HepG2 (cell line): Measurements from ENCODE around the gene SPACA1. TPM values are rescaled to one million over a fixed set of nuclear protein-coding genes. Genes with fewer than 3 reads are reported as not detected.
A peak's percentile ranks its signal among the peaks of the same experiment; 100 is the strongest.

Experiments used
- ATAC-seq: fragments of 200-7000 bp; cut with Tn5 transposase; 3 replicates; pipeline ENCODE4 v1.9.1; 2020; ENCODE audit warnings: mild to moderate bottlenecking, moderate library complexity
- BruUV-seq: library from RNA; stranded (reverse); fragments of 400-500 nt; replicated peaks from 2 replicates; lab custom pipeline; 2021; lab: Mats Ljungman, UMichigan
- CTCF ChIA-PET: fragments of 300-600 bp; formaldehyde crosslinking; extraction: SDS; loops from one replicate; lab custom pipeline; 2021; ENCODE audit warnings: low total read pairs, inconsistent platforms, low intra/inter-chr PET ratio; lab: Yijun Ruan, JAX
- POLR2A ChIA-PET: fragments of 350-600 bp; sonication (Branson Sonifier 250); formaldehyde crosslinking; loops from one replicate; lab custom pipeline; 2020; ENCODE audit warnings: antibody characterized with exemption, inconsistent platforms; lab: Yijun Ruan, JAX
- DNase-seq: peaks from one replicate; pipeline ENCODE4 v3.0.0-alpha.2; 2015; ENCODE audit warnings: low spot score
- FAIRE-seq: peaks from 3 replicates; lab custom pipeline; 2011; peaks lifted over from hg19 to GRCh38; lab: Jason Lieb, UNC
- H2AFZ ChIP-seq: one replicate; pipeline ENCODE4 v1.6.1; 2011; ENCODE audit warnings: low read length, inconsistent platforms
- H3K27ac ChIP-seq: fragments of 300-600 bp; 3 replicates; pipeline ENCODE4 v1.8.0; 2011; ENCODE audit warnings: mixed run types, mild to moderate bottlenecking, mixed read lengths, low read length, inconsistent platforms; ENCODE audit not compliant: insufficient read depth; ENCODE audit errors: extremely low read length
- H3K27me3 ChIP-seq, 2 experiments: fragments of 200-600 bp in 1 of 2; 2 replicates in 1 of 2; 3 replicates in 1 of 2; pipeline versions ENCODE4 v1.6.0 to v1.8.0; 2011; ENCODE audit warnings: low read length in 2 of 2, mild to moderate bottlenecking in 2 of 2, moderate library complexity in 2 of 2, inconsistent platforms in 1 of 2; ENCODE audit not compliant: insufficient read depth in 2 of 2, control insufficient read depth in 1 of 2
- H3K36me3 ChIP-seq, 2 experiments: fragments of 200-600 bp in 1 of 2; replicated peaks in 1 of 2; 2 replicates in 1 of 2; 3 replicates in 1 of 2; pipeline versions ENCODE4 v1.5.1 to v1.8.0; 2011; ENCODE audit warnings: low read length in 2 of 2, inconsistent platforms in 1 of 2; ENCODE audit not compliant: insufficient read depth in 2 of 2, control insufficient read depth in 1 of 2
- H3K4me1 ChIP-seq: 2 replicates; pipeline ENCODE4 v1.5.1; 2012; ENCODE audit warnings: low read length, inconsistent platforms; ENCODE audit not compliant: insufficient read depth
- H3K4me2 ChIP-seq: 2 replicates; pipeline ENCODE4 v1.6.0; 2011; ENCODE audit warnings: low read depth, low read length, inconsistent platforms
- H3K4me3 ChIP-seq, 3 experiments: fragments of 200-600 bp in 1 of 3; sonication (generic), shearing (Covaris generic) in 1 of 3; replicated peaks in 1 of 3; 2 replicates each; pipeline ENCODE4 v1.5.1; 2011 to 2016; ENCODE audit warnings: low read length in 3 of 3, inconsistent platforms in 2 of 3, low read depth in 2 of 3, mild to moderate bottlenecking in 2 of 3, control low read depth in 1 of 3, mixed read lengths in 1 of 3; ENCODE audit not compliant: insufficient read depth in 1 of 3
- H3K79me2 ChIP-seq: one replicate; pipeline ENCODE4 v1.6.1; 2011; ENCODE audit warnings: low read length, inconsistent platforms; ENCODE audit not compliant: insufficient read depth
- H3K9ac ChIP-seq: 2 replicates; pipeline ENCODE4 v1.6.0; 2011; ENCODE audit warnings: mild to moderate bottlenecking, low read depth, low read length, inconsistent platforms; ENCODE audit not compliant: insufficient read depth
- H3K9me3 ChIP-seq: 2 replicates; pipeline ENCODE4 v1.5.1; 2012; ENCODE audit warnings: mild to moderate bottlenecking, low read length
- H4K20me1 ChIP-seq: 2 replicates; pipeline ENCODE4 v1.6.0; 2011; ENCODE audit warnings: inconsistent platforms, mild to moderate bottlenecking, low read length, moderate library complexity; ENCODE audit not compliant: insufficient read depth
- FOSL2 ChIP-seq: sonication (generic); formaldehyde crosslinking; IDR thresholded peaks from 2 replicates; pipeline ENCODE4 v1.4.0; 2020; ENCODE audit warnings: missing genetic modification reagents
- FOXJ3 ChIP-seq: sonication (generic); formaldehyde crosslinking; IDR thresholded peaks from 2 replicates; pipeline ENCODE4 v1.4.0; 2020; ENCODE audit warnings: missing genetic modification reagents, mild to moderate bottlenecking, borderline replicate concordance
- HOXD1 ChIP-seq: sonication (generic); formaldehyde crosslinking; IDR thresholded peaks from 2 replicates; pipeline ENCODE4 v1.5.0; 2020; ENCODE audit warnings: missing genetic modification reagents
- PCBP2 ChIP-seq: fragments of 200-400 bp; formaldehyde crosslinking; optimal IDR thresholded peaks from 2 replicates; pipeline ENCODE3; 2018; ENCODE audit warnings: low read length, low read depth; ENCODE audit not compliant: poor library complexity, severe bottlenecking
- SNRNP70 ChIP-seq: fragments of 200-400 bp; formaldehyde crosslinking; IDR thresholded peaks from 2 replicates; pipeline ENCODE4 v1.6.1; 2017; ENCODE audit warnings: mild to moderate bottlenecking, low read depth, low read length, moderate library complexity
- SSRP1 ChIP-seq: IDR thresholded peaks from 2 replicates; pipeline ENCODE4 v1.6.1; 2016; ENCODE audit warnings: control low read depth
- WGBS: methylation state at CpG from one replicate; pipeline ENCODE4 v1.1.6; 2017; ENCODE audit warnings: low lambda C conversion rate; 5-methylcytosine and 5-hydroxymethylcytosine counted together
- in situ Hi-C: cut with HindIII; loops from 2 replicates; pipeline ENCODE4 v1.10.0; 2017; ENCODE audit warnings: low pct_unique_long_range_greater_than_20kb; ENCODE audit not compliant: extremely low pct_ligation_motif_present
- intact Hi-C: fragments of 100-400 bp; cut with micrococcal nuclease; formaldehyde crosslinking; loops from one replicate; pipeline ENCODE4 v1.10.0; 2022; ENCODE audit not compliant: unreplicated experiment
- polyA plus RNA-seq, 8 experiments: library from polyadenylated mRNA; depleted of rRNA in 3 of 8; stranded (reverse) in 7 of 8; unstranded in 1 of 8; fragments of >200 nt; fragmentation: Illumina TruSeq in 4 of 8; extraction: Trizol in 4 of 8; gene quantifications; 2 replicates each; pipeline versions ENCODE4 v1.2.1 to v1.2.3, GENCODE V29; 2011 to 2016; ENCODE audit warnings: low read depth in 4 of 8, missing spikeins in 1 of 8, mixed read lengths in 1 of 8; ENCODE audit not compliant: insufficient read depth in 1 of 8
- total RNA-seq, 5 experiments: library from RNA; depleted of rRNA; stranded (reverse); fragments of >200 nt; fragmentation: Illumina TruSeq; extraction: Trizol; gene quantifications; 2 replicates each; pipeline ENCODE4 v1.2.3, GENCODE V29; 2016; ENCODE audit warnings: low read depth in 1 of 5
- TF ChIP-seq, protein P1 (sequence below): sonication (generic); formaldehyde crosslinking; IDR thresholded peaks from 2 replicates; pipeline ENCODE4 v1.5.0; 2020; ENCODE audit warnings: mild to moderate bottlenecking, low read depth, missing genetic modification reagents, borderline replicate concordance
- TF ChIP-seq, protein P2 (sequence below): sonication (generic); formaldehyde crosslinking; IDR thresholded peaks from 2 replicates; pipeline ENCODE4 v1.4.0; 2020; ENCODE audit warnings: missing genetic modification reagents, low read depth, mild to moderate bottlenecking, borderline replicate concordance
- TF ChIP-seq, protein P3 (sequence below): IDR thresholded peaks from 2 replicates; pipeline ENCODE4 v1.6.1; 2018; ENCODE audit warnings: missing genetic modification reagents
- TF ChIP-seq, protein P4 (sequence below): sonication (generic); formaldehyde crosslinking; conservative IDR thresholded peaks from 2 replicates; pipeline ENCODE4 v1.5.0; 2020; ENCODE audit warnings: missing genetic modification reagents

SPACA1 gene
- total and polyA plus RNA-seq, 2 of the 13 experiments (the other 11 are each of a cell fraction or from before 2014, with no cell fraction given): 0.07 TPM; not detected in 1

DNA sequence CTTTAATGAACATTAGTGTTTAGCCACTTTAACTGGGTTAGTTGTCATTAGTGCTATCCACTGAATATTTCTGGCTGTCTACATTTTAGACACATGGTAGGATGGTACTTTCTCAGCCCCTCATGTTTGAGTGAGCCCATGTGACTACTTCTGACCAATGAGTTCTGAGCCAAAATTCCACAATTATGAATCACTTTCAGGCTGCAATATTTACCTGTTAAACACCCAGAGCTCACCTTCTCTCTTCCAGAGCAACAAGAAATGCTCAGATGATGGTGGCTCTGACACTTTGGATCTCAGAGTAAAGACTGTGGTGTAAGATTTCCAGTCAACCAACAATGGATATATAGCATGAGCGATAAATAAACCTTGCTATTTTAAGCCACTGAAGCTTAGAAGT is 24.8 kb downstream of the SPACA1 start:
- H3K4me2 ChIP-seq: no peak overlapping the region
- intact Hi-C loops: no loop called here
- no peaks in the 10 kb centered on the region for H4K20me1 ChIP-seq
- no peak for FAIRE-seq
- no peak overlapping the region for H3K27ac ChIP-seq
- no peaks in the 10 kb centered on the region for H3K4me1 ChIP-seq
- POLR2A ChIA-PET: no interaction called here
- H3K4me3 ChIP-seq: no peak overlapping the region
- H3K9me3 ChIP-seq: no peaks in the 10 kb centered on the region
- peak; percentile 13 for DNase-seq
- peak; percentile 41 for TF ChIP-seq FOSL2 (CRISPR knock-in tag)
- TF ChIP-seq SSRP1 (CRISPR knock-in tag): no peak
- TF ChIP-seq, protein P1, sequence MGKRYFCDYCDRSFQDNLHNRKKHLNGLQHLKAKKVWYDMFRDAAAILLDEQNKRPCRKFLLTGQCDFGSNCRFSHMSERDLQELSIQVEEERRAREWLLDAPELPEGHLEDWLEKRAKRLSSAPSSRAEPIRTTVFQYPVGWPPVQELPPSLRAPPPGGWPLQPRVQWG: no peak
- no peak overlapping the region for H3K9ac ChIP-seq
- H2AFZ ChIP-seq: no peak overlapping the region
- CTCF ChIA-PET: no interaction called here
- H3K79me2 ChIP-seq: no peaks in the 10 kb centered on the region
- in situ Hi-C loops: no loop called here
- H3K36me3 ChIP-seq: no peaks in the 10 kb centered on the region
- WGBS: 10% methylated on average over 1 of the region's 1 CpG
- BruUV-seq: no TSS peak
- H3K27me3 ChIP-seq: no peaks in the 10 kb centered on the region; a peak in 1 of 5 replicates
- no peak for ATAC-seq

DNA sequence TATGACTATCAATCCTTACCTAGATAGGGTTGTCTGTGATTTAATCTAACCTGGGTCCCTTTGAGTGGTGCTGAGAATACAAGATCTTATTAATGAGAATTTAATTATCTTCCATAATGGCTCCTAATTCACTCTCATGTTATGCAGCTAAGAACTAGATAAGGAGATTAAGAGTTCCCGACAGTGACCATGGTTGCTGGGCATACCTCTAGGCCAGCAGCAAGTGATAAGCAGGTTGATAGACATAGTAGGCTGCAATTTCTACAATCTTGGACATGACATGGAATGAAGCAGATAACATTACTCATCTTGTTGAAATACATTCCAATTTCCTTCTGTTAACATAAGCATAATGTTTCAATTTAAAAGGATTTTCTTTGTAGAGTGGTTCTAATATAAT is 27.1 kb downstream of the SPACA1 start:
- BruUV-seq: no TSS peak
- Histone ChIP-seq H3K9me3 (no peaks in the 10 kb centered on the region), H3K4me2 (no peak overlapping the region), H3K27ac (no peak overlapping the region), H3K79me2 (no peaks in the 10 kb centered on the region), H3K9ac (no peak overlapping the region), H4K20me1 (no peaks in the 10 kb centered on the region), H3K27me3 (no peaks in the 10 kb centered on the region; a peak in 1 of 5 replicates), H3K4me3 (no peak overlapping the region), H3K4me1 (no peaks in the 10 kb centered on the region), H2AFZ (no peak overlapping the region), H3K36me3 (no peaks in the 10 kb centered on the region)
- ATAC-seq (no peak), FAIRE-seq (no peak), DNase-seq (no peak)
- TF ChIP-seq SNRNP70: no peak
- TF ChIP-seq FOXJ3 (CRISPR knock-in tag): no peak
- TF ChIP-seq, protein P2, sequence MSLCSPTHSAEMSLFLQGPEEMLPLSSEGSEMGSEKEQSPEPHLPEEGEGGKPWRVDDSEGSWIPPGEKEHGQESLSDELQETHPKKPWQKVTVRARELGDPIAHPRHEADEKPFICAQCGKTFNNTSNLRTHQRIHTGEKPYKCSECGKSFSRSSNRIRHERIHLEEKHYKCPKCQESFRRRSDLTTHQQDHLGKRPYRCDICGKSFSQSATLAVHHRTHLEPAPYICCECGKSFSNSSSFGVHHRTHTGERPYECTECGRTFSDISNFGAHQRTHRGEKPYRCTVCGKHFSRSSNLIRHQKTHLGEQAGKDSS (CRISPR knock-in tag): no peak
- TF ChIP-seq, protein P3, sequence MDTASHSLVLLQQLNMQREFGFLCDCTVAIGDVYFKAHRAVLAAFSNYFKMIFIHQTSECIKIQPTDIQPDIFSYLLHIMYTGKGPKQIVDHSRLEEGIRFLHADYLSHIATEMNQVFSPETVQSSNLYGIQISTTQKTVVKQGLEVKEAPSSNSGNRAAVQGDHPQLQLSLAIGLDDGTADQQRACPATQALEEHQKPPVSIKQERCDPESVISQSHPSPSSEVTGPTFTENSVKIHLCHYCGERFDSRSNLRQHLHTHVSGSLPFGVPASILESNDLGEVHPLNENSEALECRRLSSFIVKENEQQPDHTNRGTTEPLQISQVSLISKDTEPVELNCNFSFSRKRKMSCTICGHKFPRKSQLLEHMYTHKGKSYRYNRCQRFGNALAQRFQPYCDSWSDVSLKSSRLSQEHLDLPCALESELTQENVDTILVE (CRISPR knock-in tag): no peak
- TF ChIP-seq, protein P4, sequence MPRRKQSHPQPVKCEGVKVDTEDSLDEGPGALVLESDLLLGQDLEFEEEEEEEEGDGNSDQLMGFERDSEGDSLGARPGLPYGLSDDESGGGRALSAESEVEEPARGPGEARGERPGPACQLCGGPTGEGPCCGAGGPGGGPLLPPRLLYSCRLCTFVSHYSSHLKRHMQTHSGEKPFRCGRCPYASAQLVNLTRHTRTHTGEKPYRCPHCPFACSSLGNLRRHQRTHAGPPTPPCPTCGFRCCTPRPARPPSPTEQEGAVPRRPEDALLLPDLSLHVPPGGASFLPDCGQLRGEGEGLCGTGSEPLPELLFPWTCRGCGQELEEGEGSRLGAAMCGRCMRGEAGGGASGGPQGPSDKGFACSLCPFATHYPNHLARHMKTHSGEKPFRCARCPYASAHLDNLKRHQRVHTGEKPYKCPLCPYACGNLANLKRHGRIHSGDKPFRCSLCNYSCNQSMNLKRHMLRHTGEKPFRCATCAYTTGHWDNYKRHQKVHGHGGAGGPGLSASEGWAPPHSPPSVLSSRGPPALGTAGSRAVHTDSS: no peak
- no peak for TF ChIP-seq PCBP2
- no peak for TF ChIP-seq HOXD1
- intact Hi-C loops (no loop called here), in situ Hi-C loops (no loop called here)
- 50% methylated on average over 1 of the region's 1 CpG for WGBS
- ChIA-PET CTCF (no interaction called here), POLR2A (no interaction called here)
